GM12864 (cell line): Measurements from ENCODE around the gene CLDND1.

Experiments
- DNase-seq: peaks from one replicate; pipeline ENCODE4 v3.0.0-alpha.2; 2011; ENCODE audit warnings: low read depth
- H3K4me3 ChIP-seq: 2 replicates; pipeline ENCODE4 v1.5.1; 2011; ENCODE audit warnings: mild to moderate bottlenecking, low read depth, low read length, control low read depth
- CTCF ChIP-seq: IDR thresholded peaks from 2 replicates; pipeline ENCODE4 v1.5.1; 2011; ENCODE audit warnings: low read depth, mild to moderate bottlenecking, moderate library complexity, low read length, control low read depth, inconsistent platforms; ENCODE audit errors: missing control alignments

CLDND1 gene

DNA sequence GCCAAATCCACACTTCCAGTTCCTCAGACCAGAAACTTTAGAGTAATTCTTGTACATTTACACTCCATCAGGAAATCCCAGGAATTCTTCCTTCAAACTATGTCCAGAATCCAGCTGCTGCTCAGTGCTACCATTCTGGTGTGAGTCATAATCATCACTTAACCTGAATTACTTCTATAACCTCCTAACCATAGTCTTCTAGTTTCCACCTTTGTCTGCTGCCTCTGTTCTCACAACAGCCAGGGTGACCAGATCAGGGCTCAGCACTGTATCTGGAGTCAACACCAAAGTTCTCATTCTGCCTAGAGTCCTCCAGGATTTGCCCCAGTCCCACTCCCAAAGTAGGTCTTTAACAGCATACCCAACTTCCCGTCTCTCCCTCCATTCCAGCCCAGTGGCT, 3.4 kb downstream of the CLDND1 start:
- H3K4me3 ChIP-seq = no peak overlapping the region; the same call in 1 of the 2 replicates
- DNase-seq = no peak
- no peak for TF ChIP-seq CTCF

DNA sequence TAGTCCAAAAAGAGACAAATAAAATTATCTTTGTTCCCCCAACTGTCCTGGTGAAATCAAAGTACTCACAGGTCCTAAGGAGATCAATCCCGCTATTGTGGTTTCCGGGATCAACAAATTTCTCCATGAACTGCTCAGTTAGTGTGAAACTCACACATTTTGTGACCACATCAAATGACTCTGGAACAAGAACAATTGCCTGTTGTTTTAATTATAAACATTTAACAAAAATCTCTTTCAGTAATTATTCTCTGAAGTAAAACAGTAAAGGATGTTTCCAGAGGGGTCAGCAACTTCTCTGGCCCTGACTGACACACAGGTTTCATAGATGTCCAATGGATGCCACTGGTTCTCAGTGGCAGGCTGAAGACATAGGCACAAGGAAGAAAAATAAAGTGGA, 3.9 kb downstream of the CLDND1 start:
- no peak for TF ChIP-seq CTCF
- DNase-seq = no peak
- no peak overlapping the region for H3K4me3 ChIP-seq

DNA sequence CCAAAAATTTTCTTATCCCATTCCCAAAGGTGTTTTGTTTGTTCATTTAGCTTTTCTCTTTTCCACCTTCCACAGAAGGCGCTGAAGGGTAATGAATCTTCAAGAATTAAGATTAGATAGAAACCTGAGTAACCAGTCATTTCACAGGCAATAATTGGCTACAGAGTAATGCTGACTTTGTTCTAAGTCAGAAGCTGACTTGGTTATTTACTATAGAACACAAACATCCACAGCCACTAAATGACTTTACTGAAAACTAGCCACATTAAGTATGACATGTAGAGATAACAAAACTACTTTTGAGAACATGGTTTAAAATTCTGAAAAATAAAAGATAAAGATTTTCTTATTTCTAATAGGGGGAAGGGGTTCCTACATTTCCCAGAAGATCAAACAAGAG, 7.8 kb downstream of the CLDND1 start:
- no peak for DNase-seq
- TF ChIP-seq CTCF = no peak

DNA sequence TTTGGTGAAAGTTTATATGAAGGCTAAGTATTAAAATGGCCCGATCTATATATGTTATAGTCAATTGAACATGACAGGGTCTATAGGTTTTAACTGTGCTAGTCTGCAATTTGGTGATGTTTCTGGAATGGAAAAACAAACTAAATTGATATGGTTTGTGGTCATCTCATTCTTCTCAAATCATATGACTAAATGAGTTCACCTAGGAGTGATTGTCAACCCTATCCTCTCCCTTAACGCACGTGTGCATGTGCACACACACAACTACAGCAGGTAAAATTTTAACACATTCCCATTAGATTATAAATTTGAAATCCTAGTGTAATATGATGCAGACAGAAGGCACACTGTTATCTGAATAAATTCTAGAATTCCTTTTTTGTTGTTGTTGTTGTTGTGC, 9.0 kb downstream of the CLDND1 start:
- no peak for TF ChIP-seq CTCF
- DNase-seq = no peak
- no peak overlapping the region for H3K4me3 ChIP-seq

More for the DNA sequence above, 7.8 kb downstream of the CLDND1 start:
- H3K4me3 ChIP-seq = no peak overlapping the region

DNA sequence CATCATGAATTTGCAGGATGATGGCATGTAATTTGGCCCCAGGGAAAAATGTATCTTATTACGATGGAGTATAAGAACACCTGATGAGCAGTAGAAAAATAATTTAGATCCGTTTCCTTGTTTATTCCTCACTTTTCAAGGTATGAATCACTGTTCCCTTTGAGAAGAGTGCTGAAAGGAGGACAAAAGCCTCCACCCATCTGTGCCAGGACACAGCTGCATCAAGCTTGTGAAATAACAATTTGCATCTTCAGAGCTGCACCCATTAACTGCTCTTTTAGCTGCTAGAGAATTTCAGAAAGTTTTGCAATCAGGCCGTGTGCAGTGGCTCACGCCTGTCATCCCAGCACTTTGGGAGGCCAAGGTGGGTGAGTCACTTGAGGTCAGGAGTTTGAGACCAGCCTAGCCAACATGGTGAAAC, 9.6 kb downstream of the CLDND1 start:
- no peak for TF ChIP-seq CTCF
- no peak overlapping the region for H3K4me3 ChIP-seq
- DNase-seq = no peak

- H3K4me3 ChIP-seq = no peak overlapping the region
- no peak for TF ChIP-seq CTCF
- no peak for DNase-seq
Observed at GRCh38 chr3:98512576-98512975, 10.1 kb downstream of the CLDND1 start.

- no peak overlapping the region for H3K4me3 ChIP-seq
Observed at GRCh38 chr3:98508582-98508981, 14.1 kb downstream of the CLDND1 start.

More at GRCh38 chr3:98508582-98508981, 14.1 kb downstream of the CLDND1 start:
- no peak for TF ChIP-seq CTCF
- DNase-seq = no peak
